AG04449 (cell line): ENCODE data around the gene PDE11A.

Experiments used
- CTCF ChIA-PET: fragments of 350-600 bp; formaldehyde crosslinking; extraction: SDS; loops from one replicate; lab custom pipeline; 2021; ENCODE audit warnings: antibody characterized with exemption; lab: Yijun Ruan, JAX
- POLR2A ChIA-PET: fragments of 400-600, 350-600 bp; formaldehyde crosslinking; extraction: SDS; loops from one replicate; lab custom pipeline; 2020; ENCODE audit warnings: antibody characterized with exemption, inconsistent platforms; lab: Yijun Ruan, JAX
- DNase-seq: peaks from one replicate; pipeline ENCODE4 v3.0.0-alpha.2; 2010; ENCODE audit warnings: low read depth, low spot score
- H3K4me3 ChIP-seq: 2 replicates; pipeline ENCODE4 v1.5.1; 2011; ENCODE audit warnings: low read depth, mild to moderate bottlenecking, control low read depth, low read length
- TF ChIP-seq, protein P1 (sequence below): IDR thresholded peaks from one replicate; pipeline ENCODE4 v1.5.1; 2011; ENCODE audit warnings: mild to moderate bottlenecking, moderate library complexity, low read length, control low read depth, inconsistent platforms; ENCODE audit not compliant: insufficient read depth; ENCODE audit errors: missing control alignments

PDE11A gene

DNA sequence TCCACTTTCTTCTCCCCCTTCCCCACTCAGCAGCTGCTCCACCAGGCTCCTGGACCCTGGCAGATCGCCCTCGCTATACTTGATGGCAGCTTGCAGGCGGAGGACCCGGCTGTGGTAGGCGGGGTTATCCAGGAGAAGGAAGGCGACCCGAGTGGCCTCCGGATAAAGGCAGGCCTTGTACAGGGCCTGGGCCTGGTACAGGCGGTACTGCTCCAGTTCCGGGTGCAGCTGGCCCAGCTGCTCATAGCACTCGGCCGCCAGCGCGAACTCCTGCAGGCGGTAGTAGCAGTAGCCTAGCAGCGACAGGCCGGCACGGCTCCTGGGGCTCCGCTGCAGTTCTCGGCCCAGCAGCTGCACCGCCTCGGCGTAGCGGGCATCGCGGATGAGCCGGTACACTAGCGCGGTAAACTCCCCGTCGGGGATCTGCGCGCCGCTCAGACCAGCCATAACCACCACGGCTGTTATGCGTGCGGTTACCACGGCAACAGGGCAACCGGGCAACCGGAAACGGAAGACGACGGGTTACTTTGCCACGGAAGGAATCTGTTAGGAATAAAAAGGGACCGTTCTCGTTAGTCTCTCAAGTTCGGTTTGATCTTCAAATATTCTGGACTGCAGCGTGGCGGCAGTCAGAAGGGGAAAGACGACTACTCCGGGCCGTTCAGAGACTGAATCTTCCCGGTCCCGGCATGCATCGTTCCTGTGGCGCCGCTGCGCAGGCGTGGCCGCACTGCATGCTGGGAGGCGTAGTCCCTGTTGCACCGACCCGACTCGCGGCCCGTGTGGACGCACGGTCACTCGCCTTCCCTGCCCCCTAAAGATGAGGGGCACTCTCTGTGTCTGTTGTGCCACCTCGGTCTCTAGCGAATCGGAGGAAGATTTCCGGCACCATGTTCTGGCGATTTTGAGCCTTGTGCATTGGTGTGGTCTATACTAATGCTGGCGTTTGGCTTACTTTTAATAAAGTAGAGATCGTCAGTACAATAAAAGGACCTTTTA is 454.0 kb downstream of the PDE11A start:
- ChIA-PET POLR2A (no interaction called here), CTCF (interaction anchor here (0.8 kb wide), 1 partner anchor 13 kb away, joined by 3 read pairs; no protein-coding TSS in a partner anchor)
- peak overlapping the region; percentile 78 for H3K4me3 ChIP-seq
- TF ChIP-seq, protein P1, sequence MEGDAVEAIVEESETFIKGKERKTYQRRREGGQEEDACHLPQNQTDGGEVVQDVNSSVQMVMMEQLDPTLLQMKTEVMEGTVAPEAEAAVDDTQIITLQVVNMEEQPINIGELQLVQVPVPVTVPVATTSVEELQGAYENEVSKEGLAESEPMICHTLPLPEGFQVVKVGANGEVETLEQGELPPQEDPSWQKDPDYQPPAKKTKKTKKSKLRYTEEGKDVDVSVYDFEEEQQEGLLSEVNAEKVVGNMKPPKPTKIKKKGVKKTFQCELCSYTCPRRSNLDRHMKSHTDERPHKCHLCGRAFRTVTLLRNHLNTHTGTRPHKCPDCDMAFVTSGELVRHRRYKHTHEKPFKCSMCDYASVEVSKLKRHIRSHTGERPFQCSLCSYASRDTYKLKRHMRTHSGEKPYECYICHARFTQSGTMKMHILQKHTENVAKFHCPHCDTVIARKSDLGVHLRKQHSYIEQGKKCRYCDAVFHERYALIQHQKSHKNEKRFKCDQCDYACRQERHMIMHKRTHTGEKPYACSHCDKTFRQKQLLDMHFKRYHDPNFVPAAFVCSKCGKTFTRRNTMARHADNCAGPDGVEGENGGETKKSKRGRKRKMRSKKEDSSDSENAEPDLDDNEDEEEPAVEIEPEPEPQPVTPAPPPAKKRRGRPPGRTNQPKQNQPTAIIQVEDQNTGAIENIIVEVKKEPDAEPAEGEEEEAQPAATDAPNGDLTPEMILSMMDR = no peak
- DNase-seq = no peak

DNA sequence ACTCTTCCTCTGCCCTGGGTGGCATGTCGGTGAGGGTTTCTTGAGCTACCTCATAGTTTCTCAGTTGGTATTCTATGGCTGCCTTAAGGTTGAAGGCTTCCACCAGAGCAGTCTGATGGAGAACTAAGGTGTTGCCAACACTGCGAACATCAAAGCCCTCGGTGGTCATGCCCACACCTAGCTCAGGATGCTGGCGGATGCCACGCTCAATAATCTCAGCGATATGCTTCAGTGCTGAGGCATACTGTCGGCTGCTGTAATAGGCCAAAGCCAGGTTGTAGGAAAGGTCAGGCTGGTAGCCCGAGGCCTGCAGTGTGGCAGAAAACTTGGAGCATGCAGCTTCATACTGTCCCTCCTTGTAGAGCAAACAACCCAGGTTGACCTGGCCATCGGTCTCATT is 454.7 kb downstream of the PDE11A start:
- TF ChIP-seq, protein P1 = no peak
- CTCF ChIA-PET = interaction anchor here (0.8 to 1.0 kb wide), 3 partner anchors 13 to 128 kb away, joined by 3 read pairs; no protein-coding TSS in a partner anchor
- H3K4me3 ChIP-seq = peak overlapping the region; percentile 78
- POLR2A ChIA-PET = no interaction called here
- DNase-seq = no peak

DNA sequence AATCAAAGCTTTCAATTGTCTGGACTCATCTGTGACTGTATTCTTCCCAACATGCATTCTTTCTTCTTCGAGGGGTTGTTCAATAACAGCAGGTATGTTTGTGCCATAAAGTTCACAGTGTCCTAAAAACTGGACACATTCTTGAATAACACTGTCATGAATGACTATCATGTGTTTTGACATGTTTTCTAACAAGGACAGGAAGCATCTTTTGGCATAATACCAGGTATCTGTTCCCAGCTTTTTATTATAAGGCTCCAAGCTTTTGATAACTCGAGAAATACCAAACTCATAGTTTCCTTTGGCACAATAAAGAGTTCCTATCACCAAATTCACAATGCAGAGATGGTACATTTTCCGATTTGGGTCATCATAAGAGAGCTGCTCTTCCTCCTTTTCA is 455.8 kb downstream of the PDE11A start:
- no peak for DNase-seq
- ChIA-PET POLR2A (no interaction called here), CTCF (interaction anchor here (0.9 to 4.4 kb wide), 4 partner anchors 10 to 127 kb away, joined by 3 to 30 read pairs (median 8); no protein-coding TSS in a partner anchor)
- TF ChIP-seq, protein P1 = no peak
- no peak overlapping the region for H3K4me3 ChIP-seq

DNA sequence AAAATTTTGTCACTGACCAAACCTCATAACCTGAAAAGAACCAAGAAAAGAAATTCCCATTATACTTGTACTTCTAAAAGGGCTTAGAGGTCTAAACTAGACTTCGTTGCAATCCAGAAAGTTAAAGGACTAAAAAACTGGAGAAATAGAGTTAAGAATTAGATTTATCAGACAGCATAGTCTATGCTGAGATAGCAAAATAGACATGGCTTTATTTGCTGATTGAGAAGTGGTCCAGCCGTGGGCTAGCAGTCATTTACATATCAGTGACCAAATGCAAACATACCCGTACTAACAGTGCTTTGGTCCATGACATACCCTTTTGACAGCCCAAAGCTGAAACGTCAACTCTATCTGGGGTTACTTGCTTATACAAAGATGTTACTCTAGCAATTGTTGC is 456.5 kb downstream of the PDE11A start:
- CTCF ChIA-PET = interaction anchor here (2.6 to 4.4 kb wide), 2 partner anchors 10 to 12 kb away, joined by 13 to 30 read pairs; no protein-coding TSS in a partner anchor
- TF ChIP-seq, protein P1 = no peak
- no peak overlapping the region for H3K4me3 ChIP-seq
- DNase-seq = no peak
- POLR2A ChIA-PET = no interaction called here

DNA sequence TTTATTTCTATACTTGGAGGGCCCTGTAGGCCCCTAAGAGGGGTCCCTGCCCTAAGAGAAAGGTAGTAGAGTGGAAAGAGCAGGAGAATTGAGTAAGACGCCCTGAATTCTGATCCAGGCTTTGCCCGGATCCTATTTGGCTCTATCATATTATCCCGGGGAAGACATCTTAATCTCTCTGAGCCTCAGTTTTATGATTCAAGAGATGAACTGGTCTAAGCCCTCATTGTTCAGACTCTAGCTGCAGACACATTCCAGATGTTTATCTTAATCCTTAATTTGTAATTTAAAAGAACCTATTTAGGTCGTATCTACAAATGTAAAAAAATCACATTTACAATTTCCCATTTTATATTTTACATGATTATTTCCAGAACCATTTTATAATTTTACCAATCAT is 459.9 kb downstream of the PDE11A start:
- TF ChIP-seq, protein P1 = no peak
- ChIA-PET CTCF (interaction anchor here (1.2 to 4.4 kb wide), 2 partner anchors 8 to 10 kb away, joined by 4 to 30 read pairs; no protein-coding TSS in a partner anchor), POLR2A (no interaction called here)
- H3K4me3 ChIP-seq = no peak overlapping the region
- no peak for DNase-seq
